GM18502 (cell line): ENCODE results near the gene PRR19.
"Not testable (repeated sequence)": the region's sequence is repeated elsewhere in the genome, so short reads cannot be mapped to it uniquely, and the experiment has no call there.

ENCODE experiments used
- ATAC-seq: cut with Tn5 transposase; IDR thresholded peaks from one replicate; pipeline ENCODE4 v1.9.1; 2021; ENCODE audit warnings: mild to moderate bottlenecking; ENCODE audit not compliant: unreplicated experiment, poor library complexity

The PRR19 gene

DNA sequence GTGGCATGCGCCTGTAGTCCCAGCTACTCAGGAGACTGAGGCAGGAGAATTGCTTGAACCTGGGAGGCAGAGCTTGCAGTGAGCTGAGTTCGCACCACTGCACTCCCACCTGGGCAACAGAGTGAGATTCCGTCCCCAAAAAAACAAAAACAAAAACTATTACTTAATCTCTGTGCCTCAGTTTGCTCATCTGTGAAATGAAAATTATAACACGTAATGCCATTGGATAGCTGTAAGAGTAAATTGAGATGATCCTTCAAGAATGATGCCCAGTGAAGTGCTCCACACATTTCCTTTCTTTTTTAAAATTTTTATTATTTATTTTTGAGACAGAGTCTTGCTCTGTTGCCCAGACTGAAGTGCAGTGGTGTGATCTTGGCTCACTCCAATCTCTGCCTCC, 38.0 kb downstream of the PRR19 start:
- not testable (repeated sequence) for ATAC-seq

DNA sequence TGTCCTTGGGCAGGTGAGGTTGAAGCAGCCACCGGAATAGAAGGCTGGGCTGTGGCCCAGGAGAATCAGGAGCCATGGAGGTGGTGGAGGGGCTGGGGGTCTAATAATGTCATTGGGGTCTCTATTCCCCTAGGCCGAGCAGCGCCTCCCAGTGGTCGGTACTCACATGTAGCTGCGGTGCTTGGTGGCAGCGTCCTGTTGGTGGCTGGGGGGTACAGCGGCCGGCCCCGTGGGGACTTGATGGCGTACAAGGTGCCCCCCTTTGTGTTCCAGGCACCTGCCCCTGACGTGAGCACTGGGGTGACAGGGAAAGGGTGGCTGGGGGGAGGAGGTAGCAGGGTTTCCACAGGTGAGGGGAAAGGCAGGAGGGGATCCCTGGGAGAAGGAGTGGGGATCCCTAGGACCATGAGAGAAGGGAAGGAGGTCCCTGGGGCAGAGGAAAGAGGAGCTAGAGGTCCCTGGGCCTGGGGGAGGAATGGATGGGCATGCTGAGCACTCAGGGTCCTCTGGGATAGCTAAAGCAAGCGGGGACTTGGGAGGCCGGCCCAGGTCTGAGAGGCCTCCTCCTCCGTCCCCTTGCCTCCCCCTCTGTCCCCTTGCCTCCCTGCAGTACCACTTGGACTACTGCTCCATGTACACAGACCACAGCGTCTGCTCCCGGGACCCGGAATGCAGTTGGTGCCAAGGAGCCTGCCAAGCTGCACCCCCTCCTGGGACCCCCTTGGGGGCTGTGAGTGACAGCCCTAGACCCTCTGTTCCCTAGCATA, 41.6 kb downstream of the PRR19 start:
- ATAC-seq: no peak

GRCh38 chr19:42344336-42344893, 42.5 kb downstream of the PRR19 start:
- ATAC-seq: no peak

DNA sequence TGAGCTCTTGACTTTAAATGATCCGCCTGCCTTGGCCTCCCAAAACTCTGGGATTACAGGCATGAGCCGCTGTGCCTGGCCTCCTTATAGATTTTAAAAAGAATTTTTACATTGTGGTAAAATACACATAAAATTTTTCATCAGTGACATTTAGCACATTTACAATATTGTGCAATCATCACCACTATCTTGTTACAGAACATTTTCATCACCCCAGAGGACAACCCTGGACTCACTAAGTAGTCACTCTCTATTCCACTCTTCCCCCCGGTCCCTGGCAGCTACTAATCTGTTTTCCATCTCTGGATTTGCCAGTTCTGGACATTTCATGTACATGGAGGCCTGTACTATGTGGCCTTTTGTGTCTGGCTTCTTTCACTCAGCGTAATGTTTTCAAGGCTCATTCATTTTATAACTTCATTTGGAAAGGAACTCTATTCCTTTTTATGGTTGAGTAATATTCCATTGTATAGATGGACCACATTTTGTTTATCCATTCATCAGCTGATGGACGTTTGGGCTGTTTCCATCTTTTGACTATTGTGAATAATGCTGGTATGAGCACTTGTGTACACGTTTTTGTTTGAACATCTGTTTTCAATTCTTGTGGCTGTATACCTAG, 43.4 kb downstream of the PRR19 start:
- ATAC-seq: no peak

- ATAC-seq: no peak
Observed at GRCh38 chr19:42348211-42348610, 46.3 kb downstream of the PRR19 start.

DNA sequence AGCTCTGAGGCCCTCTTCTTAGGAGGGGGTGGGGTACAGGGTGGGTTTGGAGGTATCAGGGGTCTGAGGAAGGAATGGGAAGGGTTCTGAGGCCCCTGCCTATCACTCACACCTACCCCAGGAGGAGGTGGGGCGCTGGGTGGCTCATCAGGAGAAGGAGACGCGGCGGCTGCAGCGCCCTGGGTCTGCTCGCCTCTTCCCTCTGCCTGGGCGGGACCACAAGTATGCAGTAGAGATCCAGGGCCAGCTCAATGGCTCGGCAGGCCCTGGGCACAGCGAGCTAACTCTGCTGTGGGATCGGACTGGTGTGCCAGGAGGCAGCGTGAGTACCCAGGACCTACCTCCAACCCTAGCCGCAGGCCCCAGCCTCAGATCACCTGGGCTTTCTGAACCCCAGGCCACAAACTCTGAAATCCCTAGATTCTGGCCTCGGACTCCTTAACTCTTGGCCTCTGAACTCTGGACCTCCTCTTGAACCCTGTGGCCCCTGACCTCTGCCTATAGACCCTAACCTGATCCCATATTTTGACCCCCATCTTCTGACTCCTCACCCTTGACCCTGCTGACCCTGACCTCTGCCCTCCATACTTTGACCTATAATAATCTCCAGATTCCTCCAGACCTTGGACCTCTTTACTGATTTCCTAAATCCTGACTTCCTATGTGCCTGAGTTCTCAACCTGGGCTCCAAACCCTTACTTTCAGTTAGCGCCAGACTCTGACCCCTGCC, 47.6 kb downstream of the PRR19 start:
- ATAC-seq: no peak

- ATAC-seq: no peak
Observed at GRCh38 chr19:42350417-42350816, 48.5 kb downstream of the PRR19 start.

- no peak for ATAC-seq
Observed at GRCh38 chr19:42351079-42351735, 49.3 kb downstream of the PRR19 start.

GRCh38 chr19:42352301-42353259, 50.6 kb downstream of the PRR19 start:
- ATAC-seq: no peak

DNA sequence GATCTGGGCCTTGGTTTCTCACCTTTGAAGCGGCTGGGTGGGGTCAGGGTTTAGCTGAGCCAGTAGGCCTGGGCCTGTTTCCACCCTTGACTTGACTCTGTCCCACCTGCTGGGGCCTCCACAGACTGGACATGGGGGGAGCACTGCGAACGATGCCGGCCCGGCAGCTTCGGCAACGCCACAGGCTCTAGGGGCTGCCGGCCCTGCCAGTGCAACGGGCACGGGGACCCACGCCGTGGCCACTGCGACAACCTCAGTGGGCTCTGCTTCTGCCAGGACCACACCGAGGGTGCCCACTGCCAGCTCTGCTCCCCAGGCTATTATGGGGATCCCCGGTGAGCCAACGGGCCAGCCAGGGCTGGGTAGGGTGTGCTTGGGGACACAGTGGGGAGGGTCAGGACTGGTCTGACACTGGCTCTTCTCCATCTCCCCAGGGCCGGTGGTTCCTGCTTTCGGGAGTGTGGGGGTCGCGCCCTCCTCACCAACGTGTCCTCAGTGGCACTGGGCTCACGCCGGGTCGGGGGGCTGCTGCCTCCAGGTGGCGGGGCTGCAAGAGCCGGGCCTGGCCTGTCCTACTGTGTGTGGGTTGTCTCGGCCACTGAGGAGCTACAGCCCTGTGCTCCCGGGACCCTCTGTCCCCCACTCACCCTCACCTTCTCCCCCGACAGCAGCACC, 51.5 kb downstream of the PRR19 start:
- ATAC-seq: no peak

DNA sequence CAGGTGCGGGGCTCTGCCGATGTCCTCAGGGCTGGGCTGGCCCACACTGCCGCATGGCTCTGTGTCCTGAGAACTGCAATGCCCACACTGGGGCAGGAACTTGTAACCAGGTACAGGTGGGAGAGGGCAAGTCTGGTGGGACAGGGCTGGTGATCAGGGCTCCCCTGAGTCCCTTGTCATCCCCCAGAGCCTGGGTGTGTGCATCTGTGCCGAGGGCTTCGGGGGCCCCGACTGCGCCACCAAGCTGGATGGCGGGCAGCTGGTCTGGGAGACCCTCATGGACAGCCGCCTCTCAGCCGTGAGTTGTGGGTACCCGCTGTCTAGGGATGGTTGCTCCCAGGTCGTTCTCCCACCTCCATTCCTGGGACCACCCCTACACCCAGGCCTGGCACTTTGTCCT, 54.0 kb downstream of the PRR19 start:
- ATAC-seq: no peak

- ATAC-seq: no peak
Observed at GRCh38 chr19:42356686-42357085, 54.8 kb downstream of the PRR19 start.

GRCh38 chr19:42357290-42357689, 55.4 kb downstream of the PRR19 start:
- no peak for ATAC-seq
